Panc1 (cell line): Measurements from ENCODE around the gene EPHB1. TPM values are rescaled to one million over a fixed set of nuclear protein-coding genes. Genes with fewer than 3 reads are reported as not detected.

ENCODE experiments used
- ATAC-seq: fragments of 200-7000 bp; cut with Tn5 transposase; 2 replicates; pipeline ENCODE4 v1.9.1; 2020; ENCODE audit warnings: mild to moderate bottlenecking, moderate library complexity
- BruUV-seq: library from RNA; stranded (reverse); fragments of 400-500 nt; replicated peaks from 2 replicates; lab custom pipeline; 2021; lab: Mats Ljungman, UMichigan
- CTCF ChIA-PET: fragments of 300-600 bp; sonication (Branson Sonifier 250); formaldehyde crosslinking; loops from one replicate; lab custom pipeline; 2022; ENCODE audit warnings: antibody characterized with exemption; lab: Charles Lee
- POLR2A ChIA-PET: fragments of 300-600 bp; sonication (Branson Sonifier 250); formaldehyde crosslinking; loops from one replicate; lab custom pipeline; 2022; ENCODE audit warnings: antibody characterized with exemption; lab: Charles Lee
- DNase-seq: peaks from one replicate; pipeline ENCODE4 v3.0.0-alpha.2; 2010; ENCODE audit warnings: low read depth, low spot score
- H3K27ac ChIP-seq: 2 replicates; pipeline ENCODE4 v1.5.1; 2011; ENCODE audit warnings: mild to moderate bottlenecking, low read length, inconsistent platforms
- H3K27me3 ChIP-seq: fragments of 200-500 bp; sonication (Bioruptor generic); 2 replicates; pipeline ENCODE4 v1.6.0; 2014; ENCODE audit warnings: low read length, inconsistent platforms; ENCODE audit not compliant: control insufficient read depth, insufficient read depth
- H3K36me3 ChIP-seq: fragments of 200-500 bp; sonication (Bioruptor generic); 2 replicates; pipeline ENCODE4 v1.5.1; 2014; ENCODE audit warnings: inconsistent platforms, mild to moderate bottlenecking, low read length, moderate library complexity; ENCODE audit not compliant: control insufficient read depth, insufficient read depth
- H3K4me1 ChIP-seq: 2 replicates; pipeline ENCODE4 v1.5.1; 2011; ENCODE audit warnings: inconsistent platforms, mild to moderate bottlenecking, low read length, moderate library complexity; ENCODE audit not compliant: control insufficient read depth, insufficient read depth
- H3K4me3 ChIP-seq, 2 experiments: 2 replicates each; pipeline ENCODE4 v1.5.1; 2011 to 2012; ENCODE audit warnings: low read depth in 2 of 2, low read length in 2 of 2, mild to moderate bottlenecking in 2 of 2, inconsistent platforms in 1 of 2, moderate library complexity in 1 of 2
- H3K9me3 ChIP-seq: fragments of 200-500 bp; sonication (Bioruptor generic); 2 replicates; pipeline ENCODE4 v1.5.1; 2014; ENCODE audit warnings: low read depth, mild to moderate bottlenecking, inconsistent platforms, low read length, moderate library complexity; ENCODE audit not compliant: control insufficient read depth, insufficient read depth
- POLR2AphosphoS5 ChIP-seq: IDR thresholded peaks from 2 replicates; pipeline ENCODE4 v1.6.1; 2012; ENCODE audit warnings: mild to moderate bottlenecking, low read depth, low read length, moderate library complexity
- SIN3A ChIP-seq: IDR thresholded peaks from 2 replicates; pipeline ENCODE4 v1.6.1; 2012; ENCODE audit warnings: low read depth, mild to moderate bottlenecking, low read length, moderate library complexity, borderline replicate concordance; ENCODE audit not compliant: insufficient read depth
- TCF7L2 ChIP-seq: IDR thresholded peaks from 2 replicates; pipeline ENCODE4 v1.6.1; 2011; ENCODE audit warnings: mild to moderate bottlenecking, low read depth, low read length, inconsistent platforms
- in situ Hi-C: cut with HindIII; loops from 2 replicates; pipeline ENCODE4 v1.10.0; 2016; ENCODE audit warnings: low sequenced_read_pairs, low pct_unique_long_range_greater_than_20kb
- intact Hi-C: fragments of 100-400 bp; cut with micrococcal nuclease; formaldehyde crosslinking; loops from one replicate; pipeline ENCODE4 v1.10.0; 2022; ENCODE audit not compliant: unreplicated experiment
- total RNA-seq: library from RNA; stranded (reverse); gene quantifications from one replicate; pipeline ENCODE4 v1.2.1, GENCODE V29; 2021; ENCODE audit not compliant: unreplicated experiment
- TF ChIP-seq, protein P1 (sequence below): fragments of 450-650 bp; IDR thresholded peaks from 2 replicates; pipeline ENCODE4 v1.5.1; 2017; ENCODE audit warnings: mild to moderate bottlenecking
- TF ChIP-seq, protein P2 (sequence below), 2 experiments: IDR thresholded peaks; 2 replicates each; pipeline ENCODE4 v1.6.1; 2011 to 2012; ENCODE audit warnings: low read depth in 2 of 2, control low read depth in 1 of 2, low read length in 1 of 2, mild to moderate bottlenecking in 1 of 2, moderate library complexity in 1 of 2; ENCODE audit not compliant: insufficient read depth in 1 of 2

Gene EPHB1
- total RNA-seq, 1 experiment from 2014 or later = 0.46 TPM

DNA sequence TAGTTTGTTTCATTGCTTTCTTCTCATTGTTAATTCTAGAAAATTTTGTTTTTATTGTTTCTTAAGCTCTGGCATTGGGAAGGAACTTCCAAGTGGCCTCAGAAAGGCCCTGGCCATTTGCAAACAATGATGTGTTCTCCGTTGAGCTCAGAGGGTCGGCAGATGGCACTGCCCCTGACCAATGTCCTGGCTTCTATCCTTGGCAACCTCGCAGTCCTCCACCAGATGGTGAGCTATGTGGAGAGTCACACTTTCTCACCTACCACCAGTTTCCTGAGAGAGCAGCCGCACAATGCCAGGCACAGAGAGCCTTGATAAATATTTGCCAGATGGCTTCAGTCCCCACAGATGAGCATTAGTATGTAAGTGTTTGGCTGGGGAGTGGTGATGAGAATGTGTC lies 343.7 kb downstream of the EPHB1 start:
- TF ChIP-seq, protein P1, sequence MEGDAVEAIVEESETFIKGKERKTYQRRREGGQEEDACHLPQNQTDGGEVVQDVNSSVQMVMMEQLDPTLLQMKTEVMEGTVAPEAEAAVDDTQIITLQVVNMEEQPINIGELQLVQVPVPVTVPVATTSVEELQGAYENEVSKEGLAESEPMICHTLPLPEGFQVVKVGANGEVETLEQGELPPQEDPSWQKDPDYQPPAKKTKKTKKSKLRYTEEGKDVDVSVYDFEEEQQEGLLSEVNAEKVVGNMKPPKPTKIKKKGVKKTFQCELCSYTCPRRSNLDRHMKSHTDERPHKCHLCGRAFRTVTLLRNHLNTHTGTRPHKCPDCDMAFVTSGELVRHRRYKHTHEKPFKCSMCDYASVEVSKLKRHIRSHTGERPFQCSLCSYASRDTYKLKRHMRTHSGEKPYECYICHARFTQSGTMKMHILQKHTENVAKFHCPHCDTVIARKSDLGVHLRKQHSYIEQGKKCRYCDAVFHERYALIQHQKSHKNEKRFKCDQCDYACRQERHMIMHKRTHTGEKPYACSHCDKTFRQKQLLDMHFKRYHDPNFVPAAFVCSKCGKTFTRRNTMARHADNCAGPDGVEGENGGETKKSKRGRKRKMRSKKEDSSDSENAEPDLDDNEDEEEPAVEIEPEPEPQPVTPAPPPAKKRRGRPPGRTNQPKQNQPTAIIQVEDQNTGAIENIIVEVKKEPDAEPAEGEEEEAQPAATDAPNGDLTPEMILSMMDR = no peak
- no peak for TF ChIP-seq TCF7L2
- DNase-seq (no peak), ATAC-seq (no peak; the same call in 1 of the 2 replicates)
- Histone ChIP-seq H3K4me1 (no peaks in the 10 kb centered on the region), H3K9me3 (no peaks in the 10 kb centered on the region), H3K4me3 (no peak overlapping the region), H3K27ac (no peak overlapping the region), H3K27me3 (no peaks in the 10 kb centered on the region; the same call in 1 of the 2 replicates), H3K36me3 (no peaks in the 10 kb centered on the region)
- POLR2A ChIA-PET = no interaction called here
- BruUV-seq = no TSS peak
- in situ Hi-C loops (no loop called here), intact Hi-C loops (no loop called here)
- CTCF ChIA-PET = no interaction called here

DNA sequence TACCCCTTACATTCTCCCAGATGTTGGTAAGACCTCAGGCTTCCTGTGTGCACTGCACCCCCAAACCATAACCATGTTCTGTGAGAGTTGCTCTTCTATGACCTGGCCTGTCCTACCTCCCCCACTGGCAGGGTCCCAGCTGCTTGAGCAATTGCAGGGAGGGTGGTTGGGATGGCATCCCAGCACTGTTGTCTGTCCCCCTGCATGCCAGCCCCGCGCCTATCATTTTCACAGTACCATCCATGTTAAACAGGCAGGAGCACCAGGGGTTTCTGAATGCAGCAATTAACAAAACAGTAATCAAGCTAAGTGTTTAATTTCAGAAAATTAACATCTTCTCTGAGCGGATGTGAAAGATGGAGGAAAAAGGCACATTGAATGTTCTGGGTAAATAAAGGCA lies 345.5 kb downstream of the EPHB1 start:
- Histone ChIP-seq H3K27me3 (no peaks in the 10 kb centered on the region; the same call in 1 of the 2 replicates), H3K9me3 (no peaks in the 10 kb centered on the region), H3K27ac (no peak overlapping the region), H3K4me1 (no peaks in the 10 kb centered on the region), H3K4me3 (no peak overlapping the region), H3K36me3 (no peaks in the 10 kb centered on the region)
- TF ChIP-seq, protein P1 = no peak
- TF ChIP-seq POLR2AphosphoS5 (no peak), SIN3A (no peak), TCF7L2 (no peak)
- TF ChIP-seq, protein P2, sequence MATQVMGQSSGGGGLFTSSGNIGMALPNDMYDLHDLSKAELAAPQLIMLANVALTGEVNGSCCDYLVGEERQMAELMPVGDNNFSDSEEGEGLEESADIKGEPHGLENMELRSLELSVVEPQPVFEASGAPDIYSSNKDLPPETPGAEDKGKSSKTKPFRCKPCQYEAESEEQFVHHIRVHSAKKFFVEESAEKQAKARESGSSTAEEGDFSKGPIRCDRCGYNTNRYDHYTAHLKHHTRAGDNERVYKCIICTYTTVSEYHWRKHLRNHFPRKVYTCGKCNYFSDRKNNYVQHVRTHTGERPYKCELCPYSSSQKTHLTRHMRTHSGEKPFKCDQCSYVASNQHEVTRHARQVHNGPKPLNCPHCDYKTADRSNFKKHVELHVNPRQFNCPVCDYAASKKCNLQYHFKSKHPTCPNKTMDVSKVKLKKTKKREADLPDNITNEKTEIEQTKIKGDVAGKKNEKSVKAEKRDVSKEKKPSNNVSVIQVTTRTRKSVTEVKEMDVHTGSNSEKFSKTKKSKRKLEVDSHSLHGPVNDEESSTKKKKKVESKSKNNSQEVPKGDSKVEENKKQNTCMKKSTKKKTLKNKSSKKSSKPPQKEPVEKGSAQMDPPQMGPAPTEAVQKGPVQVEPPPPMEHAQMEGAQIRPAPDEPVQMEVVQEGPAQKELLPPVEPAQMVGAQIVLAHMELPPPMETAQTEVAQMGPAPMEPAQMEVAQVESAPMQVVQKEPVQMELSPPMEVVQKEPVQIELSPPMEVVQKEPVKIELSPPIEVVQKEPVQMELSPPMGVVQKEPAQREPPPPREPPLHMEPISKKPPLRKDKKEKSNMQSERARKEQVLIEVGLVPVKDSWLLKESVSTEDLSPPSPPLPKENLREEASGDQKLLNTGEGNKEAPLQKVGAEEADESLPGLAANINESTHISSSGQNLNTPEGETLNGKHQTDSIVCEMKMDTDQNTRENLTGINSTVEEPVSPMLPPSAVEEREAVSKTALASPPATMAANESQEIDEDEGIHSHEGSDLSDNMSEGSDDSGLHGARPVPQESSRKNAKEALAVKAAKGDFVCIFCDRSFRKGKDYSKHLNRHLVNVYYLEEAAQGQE (IDR thresholded peaks at IDR 0.05; ENCODE audit: insufficient read depth in 1 of 2, low read depth in 2 of 2, low read length in 1 of 2) = no peak
- in situ Hi-C loops (no loop called here), intact Hi-C loops (no loop called here)
- CTCF ChIA-PET = no interaction called here
- DNase-seq (no peak), ATAC-seq (no peak)
- POLR2A ChIA-PET = no interaction called here
- no TSS peak for BruUV-seq
